HG02852 (cell line): ENCODE results near the gene DGCR2.
"Not testable (repeated sequence)": the region's sequence is repeated elsewhere in the genome, so short reads cannot be mapped to it uniquely, and the experiment has no call there.

Experiments used
- ATAC-seq: cut with Tn5 transposase; IDR thresholded peaks from one replicate; pipeline ENCODE4 v1.9.1; 2021; ENCODE audit warnings: mild to moderate bottlenecking, moderate library complexity; ENCODE audit not compliant: unreplicated experiment

Gene DGCR2

DNA sequence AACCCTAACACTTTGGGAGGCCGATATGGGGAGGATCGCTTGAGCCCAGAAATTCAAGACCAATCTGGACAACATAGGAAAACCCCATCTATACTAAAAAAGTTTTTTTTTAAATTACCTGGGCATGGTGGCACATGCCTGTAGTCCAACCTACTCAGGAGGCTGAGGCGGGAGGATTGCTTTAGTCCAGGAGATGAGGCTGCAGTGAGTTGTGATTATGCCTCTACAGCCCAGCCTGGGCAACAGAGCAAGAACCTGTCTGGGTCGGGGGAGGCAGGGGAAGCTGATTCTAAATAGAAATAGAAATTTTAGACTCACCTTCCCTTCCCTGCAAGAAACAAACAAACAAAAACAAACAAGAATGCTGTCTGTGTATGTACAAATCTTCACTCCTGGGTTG lies 133.3 kb downstream of the DGCR2 start:
- ATAC-seq: no peak

- no peak for ATAC-seq
Observed at GRCh38 chr22:18987765-18988164, 134.4 kb downstream of the DGCR2 start.

DNA sequence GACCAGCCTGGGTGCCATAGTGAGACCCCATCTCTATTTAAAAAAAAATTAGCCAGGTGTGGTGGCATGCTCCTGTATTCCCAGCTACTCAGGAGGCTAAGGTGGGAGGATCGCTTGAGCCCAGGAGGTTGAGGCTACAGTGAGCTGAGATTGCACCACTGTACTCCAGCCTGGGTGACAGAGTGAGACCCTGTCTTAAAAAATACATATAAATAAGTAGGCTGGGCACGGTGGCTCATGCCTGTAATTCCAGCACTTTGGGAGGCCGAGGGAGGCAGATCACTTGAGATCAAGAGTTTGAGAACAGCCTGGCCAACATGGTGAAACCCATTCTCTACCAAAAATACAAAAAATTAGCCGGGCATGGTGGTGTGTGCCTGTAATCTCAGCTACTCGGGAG lies 135.1 kb downstream of the DGCR2 start:
- not testable (repeated sequence) for ATAC-seq
